HG03135 (cell line): Measurements from ENCODE around the gene GXYLT2.

Experiments
- ATAC-seq: cut with Tn5 transposase; IDR thresholded peaks from one replicate; pipeline ENCODE4 v1.9.1; 2021; ENCODE audit warnings: mild to moderate bottlenecking, moderate library complexity; ENCODE audit not compliant: unreplicated experiment

GXYLT2 gene

DNA sequence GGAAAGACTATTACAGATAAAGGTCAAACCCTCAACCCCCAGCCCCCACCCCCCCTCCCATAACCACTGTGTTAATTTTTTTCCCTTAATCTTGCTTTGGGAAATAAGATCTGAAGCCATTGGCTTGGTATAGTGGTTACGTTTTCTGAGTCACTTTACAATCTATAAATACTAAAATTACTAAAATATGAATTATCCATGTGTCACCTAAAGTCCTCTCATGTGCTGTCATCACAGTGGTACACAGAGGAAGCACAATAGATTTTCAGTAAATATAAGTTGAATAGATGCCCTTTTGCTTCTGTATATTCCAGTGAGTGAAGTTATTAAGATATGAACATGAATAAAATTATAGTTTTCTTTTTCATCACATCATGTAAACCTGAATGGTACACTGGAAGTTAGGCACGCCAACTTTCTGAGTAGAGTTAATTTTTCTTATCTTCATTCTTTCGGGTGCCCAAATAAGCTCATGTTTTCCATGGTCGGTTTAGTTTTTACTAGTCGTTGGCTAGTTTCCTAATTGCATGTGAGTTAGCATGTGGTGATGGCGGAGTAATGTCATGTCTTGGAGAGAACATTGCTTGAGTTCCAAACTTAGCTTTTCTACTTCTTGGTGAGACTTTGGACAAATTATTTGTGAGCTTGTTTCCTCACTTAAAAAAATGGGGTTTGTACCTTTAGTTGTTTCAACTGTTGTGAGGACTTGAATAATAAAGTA lies 120.3 kb downstream of the GXYLT2 start:
- ATAC-seq, result no peak

DNA sequence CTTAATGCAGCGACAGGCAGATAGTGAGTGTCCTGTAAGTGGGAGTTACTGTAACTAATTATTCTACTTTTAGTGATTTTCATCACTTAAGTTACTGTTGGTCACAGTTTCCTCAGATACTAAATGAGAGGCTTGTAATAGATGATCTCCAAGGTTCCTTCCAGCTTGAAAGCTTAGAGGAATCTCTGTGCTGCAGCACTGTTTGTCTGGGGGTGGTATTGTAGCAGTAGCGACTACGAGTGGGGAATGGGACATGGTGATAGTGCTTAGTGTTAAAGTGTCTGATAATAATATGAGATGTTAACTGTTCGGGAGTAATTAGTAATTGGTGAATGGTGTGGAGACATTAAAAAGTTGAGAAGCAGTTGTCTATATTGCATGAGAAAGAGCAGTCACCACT lies 121.2 kb downstream of the GXYLT2 start:
- no peak for ATAC-seq

DNA sequence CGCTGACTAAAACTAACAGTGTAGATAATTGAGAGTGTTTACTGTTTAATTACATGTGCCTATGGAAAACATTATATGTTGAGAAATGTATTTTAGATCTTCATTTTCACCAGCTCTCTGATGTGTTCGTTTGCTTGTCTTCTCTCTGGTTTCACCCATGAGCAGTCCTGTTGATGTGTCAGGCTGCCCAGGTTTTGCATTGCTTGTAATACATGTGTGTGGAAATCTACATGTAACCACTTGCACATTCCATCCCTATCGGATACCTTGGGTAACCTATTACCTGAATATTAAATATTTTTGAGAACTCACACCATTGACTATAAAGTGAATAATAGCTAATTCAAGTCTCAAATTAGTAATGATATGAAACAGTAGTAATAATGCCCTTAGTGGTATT lies 121.9 kb downstream of the GXYLT2 start:
- ATAC-seq, result no peak

DNA sequence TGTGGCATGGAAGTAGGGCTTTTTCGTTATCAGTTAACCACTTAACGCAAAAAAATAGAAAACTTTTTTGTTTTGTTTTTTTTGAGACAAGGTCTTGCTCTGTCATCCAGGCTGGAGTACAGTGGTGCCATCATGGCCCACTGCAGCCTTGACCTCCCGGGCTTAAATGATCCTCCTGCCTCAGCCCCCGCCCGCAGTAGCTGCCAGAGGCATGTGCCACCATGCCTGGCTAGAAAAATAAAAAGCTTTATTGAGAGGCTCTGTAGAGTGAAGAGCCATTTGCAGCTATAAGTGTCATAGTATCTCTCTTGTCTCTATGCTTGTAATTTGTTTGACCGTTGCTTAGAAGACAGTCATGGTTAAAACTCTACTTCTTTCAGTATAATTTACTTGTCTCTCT lies 122.3 kb downstream of the GXYLT2 start:
- no peak for ATAC-seq

DNA sequence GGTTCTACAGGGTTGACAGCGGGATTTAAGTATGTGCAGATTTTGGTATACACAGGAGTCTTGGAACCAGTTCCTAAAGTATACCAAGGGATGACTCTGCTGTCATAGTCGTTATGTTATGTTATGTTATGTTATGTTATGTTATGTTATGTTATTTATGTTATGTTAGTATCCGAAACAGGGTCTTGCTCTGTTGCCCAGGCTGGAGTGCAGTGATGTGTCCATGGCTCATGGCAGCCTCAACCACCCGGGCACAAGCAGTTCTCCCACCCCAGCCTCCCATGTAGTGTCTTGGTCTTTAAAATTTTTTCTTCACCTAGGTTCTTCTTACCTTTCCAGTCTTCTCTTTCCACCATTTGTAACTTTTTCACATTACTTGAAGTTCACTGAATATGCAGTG lies 130.5 kb downstream of the GXYLT2 start:
- no peak for ATAC-seq

DNA sequence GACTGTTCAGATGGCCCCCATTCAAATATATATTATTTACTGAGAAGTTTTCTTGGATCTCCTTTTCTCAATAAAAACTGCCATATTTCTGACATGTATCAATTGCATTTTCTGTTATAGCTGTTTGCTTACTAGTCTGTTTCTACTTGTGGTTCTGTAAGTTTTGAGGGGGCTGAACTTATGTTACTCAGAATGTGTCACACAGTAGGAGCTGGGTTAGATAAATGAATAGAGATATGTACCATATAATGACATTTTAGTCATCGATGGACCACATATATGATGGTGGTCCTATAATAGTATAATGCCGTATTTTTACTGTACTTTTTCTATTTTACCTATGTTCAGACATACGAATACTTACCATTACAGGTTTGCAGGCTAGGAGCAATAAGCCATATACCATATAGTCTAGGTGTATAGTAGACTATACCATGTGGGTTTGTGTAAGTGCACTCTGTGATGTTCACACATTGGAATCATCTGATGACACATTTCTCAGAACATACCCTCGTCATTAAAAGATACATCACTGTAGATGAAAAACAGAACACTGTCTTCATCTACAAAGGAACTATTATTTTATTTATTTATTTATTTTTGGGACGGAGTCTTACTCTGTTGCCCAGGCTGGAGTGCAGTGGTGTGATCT lies 131.1 kb downstream of the GXYLT2 start:
- no peak for ATAC-seq

DNA sequence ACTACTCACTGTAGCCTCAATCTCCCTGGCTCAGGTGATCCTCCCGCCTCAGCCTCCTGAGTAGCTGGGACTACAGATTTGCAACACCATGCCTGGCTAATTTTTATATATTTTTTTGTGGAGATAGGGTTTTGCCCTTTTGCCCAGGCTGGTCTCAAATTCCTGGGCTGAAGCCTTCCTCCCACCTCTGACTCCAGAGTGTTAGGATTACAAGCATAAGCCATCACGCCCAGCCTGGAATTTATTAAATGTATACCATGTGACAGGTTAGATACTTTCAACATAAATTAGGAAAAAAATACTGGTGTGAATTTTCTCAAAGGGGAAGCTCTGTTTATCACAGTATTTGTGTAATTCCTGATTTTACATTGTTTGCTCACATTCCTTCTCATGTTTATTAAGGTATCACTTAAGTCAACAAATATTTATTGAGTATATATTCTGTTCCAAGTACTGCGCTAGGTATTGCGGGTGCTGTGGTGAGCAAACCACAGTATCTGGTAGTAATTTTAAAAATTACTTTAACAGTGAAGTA lies 133.5 kb downstream of the GXYLT2 start:
- no peak for ATAC-seq

DNA sequence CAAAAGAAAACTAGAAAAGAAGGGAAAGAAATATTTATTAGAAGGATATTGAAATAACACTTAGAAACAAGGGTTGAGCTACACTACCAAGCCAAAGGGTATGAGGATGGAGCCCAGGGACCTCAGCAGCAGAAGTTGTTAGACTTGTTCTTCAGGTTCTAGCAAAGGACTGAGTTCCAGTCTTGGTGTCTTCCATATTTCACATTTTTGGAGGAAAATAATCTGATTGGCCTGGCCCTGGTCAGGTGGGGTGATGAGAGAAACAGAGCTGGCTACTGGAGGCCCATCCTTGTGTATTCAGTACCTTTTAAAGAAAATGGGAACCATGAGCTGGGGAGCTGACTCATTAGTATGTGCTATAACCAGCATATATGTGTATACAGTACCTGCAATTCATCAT lies 137.0 kb downstream of the GXYLT2 start:
- ATAC-seq, result no peak

DNA sequence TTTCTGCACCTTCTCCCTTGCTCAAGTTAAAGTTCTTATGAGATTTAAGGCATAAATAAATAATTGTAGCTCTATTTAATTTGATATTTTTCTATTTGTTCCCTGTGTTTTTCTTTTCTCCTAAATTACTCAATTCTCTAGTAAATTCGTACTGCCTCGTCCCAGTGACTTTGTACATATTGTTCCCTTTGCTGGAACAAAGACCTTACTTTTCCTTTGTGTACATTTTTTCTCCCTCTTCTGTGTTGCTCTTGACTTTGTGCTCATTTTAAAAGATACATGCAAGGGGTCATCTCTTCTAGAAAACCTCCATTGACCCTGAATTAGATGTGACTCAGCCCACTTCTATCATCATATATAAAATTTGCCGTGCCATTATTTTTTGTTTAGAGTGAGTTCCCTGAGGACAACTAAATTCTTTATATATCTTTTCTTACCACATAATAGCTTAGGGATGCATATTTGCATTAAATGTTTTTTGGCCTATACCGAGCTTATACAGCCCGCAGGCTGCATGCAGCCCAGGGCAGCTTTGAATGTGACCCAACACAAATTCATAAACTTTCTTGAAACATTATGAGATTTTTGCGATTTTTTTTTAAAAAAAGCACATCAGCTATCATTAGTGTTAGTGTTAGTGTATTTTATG lies 138.4 kb downstream of the GXYLT2 start:
- ATAC-seq, result no peak
